ENCODE measurements around the gene CCDC69. TPM values are rescaled to one million over a fixed set of nuclear protein-coding genes. Genes with fewer than 3 reads are reported as not detected.

Gene CCDC69
- total RNA-seq, 1 donor, result 10.5 TPM

- Histone ChIP-seq H3K27ac (ENCODE audit: low read depth, low read length) (peak overlapping the region; percentile 3), H4K20me1 (ENCODE audit: insufficient read depth, low read length) (peaks cover 77% of the 10 kb centered on the region), H3K79me2 (ENCODE audit: insufficient read depth, low read length) (peaks cover 81% of the 10 kb centered on the region), H2AFZ (ENCODE audit: low read length) (no peak overlapping the region), H3K4me1 (ENCODE audit: insufficient read depth, low read length) (peaks cover 6% of the 10 kb centered on the region), H3K27me3 (ENCODE audit: insufficient read depth, low read length) (no peaks in the 10 kb centered on the region), H3K9me3 (ENCODE audit: low read depth, low read length) (no peaks in the 10 kb centered on the region), H3K4me2 (ENCODE audit: insufficient read depth, low read length) (peak overlapping the region; percentile 20), H3K4me3 (ENCODE audit: insufficient read depth, low read length) (no peak overlapping the region), H3K36me3 (ENCODE audit: insufficient read depth, low read length) (peaks cover 84% of the 10 kb centered on the region)
- no peak for TF ChIP-seq CTCF (IDR thresholded peaks at IDR 0.05; ENCODE audit: extremely low read depth, low read depth, low read length)
- no peak for DNase-seq (ENCODE audit: insufficient read length, low spot score, missing footprints)
These were observed 82.4 kb downstream of the CCDC69 start for GRCh38 chr5:151141535-151141934.

GRCh38 chr5:151140686-151141459 is 83.0 kb downstream of the CCDC69 start:
- Histone ChIP-seq H3K9me3 (ENCODE audit: low read depth, low read length) (no peaks in the 10 kb centered on the region), H3K36me3 (ENCODE audit: insufficient read depth, low read length) (peaks cover 84% of the 10 kb centered on the region), H3K4me2 (ENCODE audit: insufficient read depth, low read length) (no peak overlapping the region), H3K4me1 (ENCODE audit: insufficient read depth, low read length) (peaks cover 6% of the 10 kb centered on the region), H3K4me3 (ENCODE audit: insufficient read depth, low read length) (no peak overlapping the region), H2AFZ (ENCODE audit: low read length) (no peak overlapping the region), H4K20me1 (ENCODE audit: insufficient read depth, low read length) (peaks cover 70% of the 10 kb centered on the region), H3K27me3 (ENCODE audit: insufficient read depth, low read length) (no peaks in the 10 kb centered on the region), H3K79me2 (ENCODE audit: insufficient read depth, low read length) (peaks cover 74% of the 10 kb centered on the region), H3K27ac (ENCODE audit: low read depth, low read length) (peak overlapping the region; percentile 3)
- no peak for TF ChIP-seq CTCF (IDR thresholded peaks at IDR 0.05; ENCODE audit: extremely low read depth, low read depth, low read length)
- DNase-seq (ENCODE audit: insufficient read length, low spot score, missing footprints), result no peak

- peaks cover 84% of the 10 kb centered on the region for H3K36me3 ChIP-seq (ENCODE audit: insufficient read depth, low read length)
- no peak for DNase-seq (ENCODE audit: insufficient read length, low spot score, missing footprints)
- H4K20me1 ChIP-seq (ENCODE audit: insufficient read depth, low read length), result peaks cover 64% of the 10 kb centered on the region
- peaks cover 6% of the 10 kb centered on the region for H3K4me1 ChIP-seq (ENCODE audit: insufficient read depth, low read length)
- no peaks in the 10 kb centered on the region for H3K27me3 ChIP-seq (ENCODE audit: insufficient read depth, low read length)
- no peak overlapping the region for H2AFZ ChIP-seq (ENCODE audit: low read length)
- H3K9me3 ChIP-seq (ENCODE audit: low read depth, low read length), result no peaks in the 10 kb centered on the region
- H3K4me2 ChIP-seq (ENCODE audit: insufficient read depth, low read length), result no peak overlapping the region
- no peak for TF ChIP-seq CTCF (IDR thresholded peaks at IDR 0.05; ENCODE audit: extremely low read depth, low read depth, low read length)
- H3K4me3 ChIP-seq (ENCODE audit: insufficient read depth, low read length), result no peak overlapping the region
- no peak overlapping the region for H3K27ac ChIP-seq (ENCODE audit: low read depth, low read length)
- peaks cover 62% of the 10 kb centered on the region for H3K79me2 ChIP-seq (ENCODE audit: insufficient read depth, low read length)
These were observed 84.2 kb downstream of the CCDC69 start for GRCh38 chr5:151139646-151140045.

- Histone ChIP-seq H3K4me2 (ENCODE audit: insufficient read depth, low read length) (no peak overlapping the region), H2AFZ (ENCODE audit: low read length) (no peak overlapping the region), H3K4me3 (ENCODE audit: insufficient read depth, low read length) (no peak overlapping the region), H3K9me3 (ENCODE audit: low read depth, low read length) (no peaks in the 10 kb centered on the region), H3K27me3 (ENCODE audit: insufficient read depth, low read length) (no peaks in the 10 kb centered on the region), H3K27ac (ENCODE audit: low read depth, low read length) (no peak overlapping the region), H3K4me1 (ENCODE audit: insufficient read depth, low read length) (peaks cover 6% of the 10 kb centered on the region), H3K36me3 (ENCODE audit: insufficient read depth, low read length) (peaks cover 84% of the 10 kb centered on the region), H4K20me1 (ENCODE audit: insufficient read depth, low read length) (peaks cover 62% of the 10 kb centered on the region), H3K79me2 (ENCODE audit: insufficient read depth, low read length) (peaks cover 56% of the 10 kb centered on the region)
- no peak for DNase-seq (ENCODE audit: insufficient read length, low spot score, missing footprints)
- TF ChIP-seq CTCF (IDR thresholded peaks at IDR 0.05; ENCODE audit: extremely low read depth, low read depth, low read length), result no peak
These were observed 84.9 kb downstream of the CCDC69 start for GRCh38 chr5:151139015-151139414.

Data from osteoblast (primary cell).